Activated T-helper 1 cell treated with Interleukin-2 at 50 U/mL for 16 hours (primary cell): ENCODE measurements around the gene SNX1.
A peak's percentile ranks its signal among the peaks of the same experiment; 100 is the strongest.

Experiments
- DNase-seq: peaks from one replicate; pipeline ENCODE4 v3.0.0-alpha.2; 2020; ENCODE audit warnings: low read depth

The SNX1 gene

DNA sequence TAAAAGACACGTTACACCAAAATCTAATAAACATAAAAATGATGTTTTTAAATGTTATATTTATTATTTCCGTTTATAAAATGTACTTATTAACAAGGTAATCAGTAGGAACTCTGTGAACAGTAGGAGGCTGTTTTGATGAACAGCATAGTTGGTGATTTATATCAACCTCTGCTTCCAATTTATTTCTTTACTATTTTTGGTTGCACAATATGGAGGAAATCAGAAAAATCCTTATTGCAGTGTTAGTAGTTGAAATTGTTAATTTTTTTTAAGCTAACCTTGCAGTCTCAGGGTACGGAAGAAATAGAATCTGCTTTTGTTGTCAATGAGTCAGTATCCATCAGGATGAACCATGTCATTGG lies 50.7 kb downstream of the SNX1 start:
- DNase-seq = no peak

DNA sequence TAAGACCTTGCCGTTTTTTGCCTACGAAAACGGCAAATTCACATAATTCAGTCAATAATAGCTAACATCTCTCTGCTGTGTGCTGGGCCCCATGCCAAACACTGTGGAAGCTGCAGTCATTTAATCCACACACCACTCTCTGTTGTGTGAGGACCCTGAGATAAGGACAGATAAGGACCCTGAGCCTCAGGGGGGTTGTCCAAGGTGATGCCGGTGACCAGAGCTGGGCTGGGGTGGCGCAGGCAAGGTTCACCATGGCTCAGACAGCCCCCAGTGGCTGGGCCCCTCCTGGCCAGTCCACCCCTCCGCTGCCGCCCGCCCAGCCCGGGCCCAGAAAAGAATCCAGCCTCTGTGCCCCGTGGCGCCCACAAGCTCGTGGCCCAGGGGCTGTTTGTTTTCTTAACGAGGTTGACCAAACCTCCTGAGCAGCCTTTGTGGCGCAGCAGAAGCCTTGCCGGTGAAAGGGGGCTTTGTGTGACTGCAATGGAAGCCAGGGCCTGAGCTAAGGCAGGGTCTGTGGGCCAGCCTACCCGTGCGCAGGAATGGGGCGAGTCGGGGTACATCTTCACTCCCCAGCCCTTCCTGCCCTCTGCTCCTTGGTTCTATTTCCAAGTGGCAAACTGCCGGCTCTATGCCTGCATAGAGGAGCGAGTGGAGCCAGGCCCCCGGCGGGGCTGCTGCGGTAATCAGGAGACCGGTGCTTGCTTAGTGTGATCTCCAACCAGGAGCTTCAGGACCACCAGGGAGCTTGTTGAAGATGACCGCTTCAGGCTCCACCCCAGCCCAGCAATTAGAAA lies 51.3 kb downstream of the SNX1 start:
- DNase-seq = no peak

DNA sequence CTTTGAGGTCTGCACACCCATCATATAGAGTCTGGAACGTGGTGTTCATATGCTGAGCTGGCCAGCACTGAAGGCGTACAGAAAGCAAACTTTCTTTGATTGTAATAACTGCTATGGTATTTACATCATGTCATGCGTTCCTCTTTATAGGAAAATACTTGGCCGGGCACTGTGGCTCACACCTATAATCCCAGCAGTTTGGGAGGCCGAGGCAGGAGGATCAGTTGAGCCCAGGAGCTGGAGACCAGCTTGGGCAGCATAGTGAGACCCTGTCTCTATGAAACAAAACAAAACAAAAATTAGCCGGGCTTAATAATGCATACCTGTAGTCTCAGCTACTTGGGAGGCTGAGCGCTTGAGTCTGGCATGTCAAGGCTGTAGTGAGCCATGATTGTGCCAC lies 52.4 kb downstream of the SNX1 start:
- DNase-seq = no peak

DNA sequence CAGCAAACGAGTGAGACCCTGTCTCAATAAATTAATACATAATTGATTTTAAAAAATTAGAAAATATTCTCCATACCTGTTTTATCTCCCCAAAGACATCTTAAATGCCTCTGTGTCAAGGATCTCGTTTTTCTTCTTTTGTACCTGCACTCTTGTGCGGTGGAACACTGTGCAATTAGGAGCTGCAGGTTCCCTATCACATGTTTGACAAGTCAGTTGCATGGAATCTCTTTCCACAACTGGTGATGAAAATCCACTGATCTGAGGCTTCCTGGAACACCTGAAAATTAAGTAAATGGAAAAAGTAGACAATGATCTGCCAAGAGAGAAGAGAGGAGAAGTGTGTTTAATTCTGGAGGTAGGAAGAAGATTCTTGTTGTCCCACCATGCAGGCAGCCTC lies 52.8 kb downstream of the SNX1 start:
- no peak for DNase-seq

DNA sequence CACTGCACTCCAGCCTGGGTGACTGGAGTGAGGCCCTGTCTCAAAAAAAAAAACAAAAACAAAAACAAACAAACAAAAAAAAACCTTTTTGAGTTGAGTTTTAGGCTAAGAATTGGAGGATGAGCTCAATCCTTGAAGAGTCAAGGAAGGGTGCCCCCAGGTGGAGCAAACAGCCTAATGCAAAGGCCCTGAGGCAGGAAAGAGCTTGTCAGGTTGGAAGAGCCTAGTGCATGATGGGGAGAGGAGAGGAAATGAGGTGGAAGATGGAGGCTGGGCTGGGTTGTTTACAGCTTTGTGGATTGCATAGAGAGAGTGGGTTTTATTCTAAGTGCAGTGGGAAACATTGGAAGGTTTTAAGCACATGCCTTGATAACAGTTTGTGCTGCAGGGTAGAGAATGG lies 53.6 kb downstream of the SNX1 start:
- no peak for DNase-seq

DNA sequence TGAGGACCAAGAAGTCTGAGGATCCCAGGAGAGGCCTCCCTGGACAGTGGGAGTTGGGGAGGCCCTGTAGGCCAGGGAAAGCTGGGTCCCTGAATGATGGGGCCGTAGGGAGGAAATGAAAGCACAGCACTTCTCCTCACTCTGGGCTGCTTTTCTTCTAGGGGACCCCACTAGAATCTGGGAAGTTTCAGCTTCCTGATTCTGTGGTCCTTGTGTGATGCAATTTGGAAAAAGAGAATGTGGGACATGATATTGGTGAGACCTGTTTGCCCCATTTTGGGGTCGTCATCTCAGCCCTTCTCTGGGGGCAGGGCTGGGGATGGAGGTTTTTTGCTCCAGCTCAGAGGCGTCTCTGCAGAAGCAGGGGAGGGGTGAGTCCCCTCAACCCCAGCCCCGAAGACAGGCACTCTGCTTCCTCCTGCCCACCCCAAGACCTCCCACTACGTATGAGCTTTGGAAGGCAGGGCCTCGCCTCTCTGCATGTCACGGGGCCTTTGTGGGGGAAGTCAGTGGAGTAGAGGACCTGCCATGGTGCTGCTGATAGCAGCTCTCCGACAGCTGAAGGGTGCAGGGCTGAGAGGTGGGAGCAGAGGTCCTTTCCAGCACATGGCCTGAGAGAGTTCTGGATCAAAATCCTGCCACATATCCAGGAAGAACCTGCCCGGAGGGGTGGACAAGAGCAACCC lies 54.3 kb downstream of the SNX1 start:
- DNase-seq = no peak

DNA sequence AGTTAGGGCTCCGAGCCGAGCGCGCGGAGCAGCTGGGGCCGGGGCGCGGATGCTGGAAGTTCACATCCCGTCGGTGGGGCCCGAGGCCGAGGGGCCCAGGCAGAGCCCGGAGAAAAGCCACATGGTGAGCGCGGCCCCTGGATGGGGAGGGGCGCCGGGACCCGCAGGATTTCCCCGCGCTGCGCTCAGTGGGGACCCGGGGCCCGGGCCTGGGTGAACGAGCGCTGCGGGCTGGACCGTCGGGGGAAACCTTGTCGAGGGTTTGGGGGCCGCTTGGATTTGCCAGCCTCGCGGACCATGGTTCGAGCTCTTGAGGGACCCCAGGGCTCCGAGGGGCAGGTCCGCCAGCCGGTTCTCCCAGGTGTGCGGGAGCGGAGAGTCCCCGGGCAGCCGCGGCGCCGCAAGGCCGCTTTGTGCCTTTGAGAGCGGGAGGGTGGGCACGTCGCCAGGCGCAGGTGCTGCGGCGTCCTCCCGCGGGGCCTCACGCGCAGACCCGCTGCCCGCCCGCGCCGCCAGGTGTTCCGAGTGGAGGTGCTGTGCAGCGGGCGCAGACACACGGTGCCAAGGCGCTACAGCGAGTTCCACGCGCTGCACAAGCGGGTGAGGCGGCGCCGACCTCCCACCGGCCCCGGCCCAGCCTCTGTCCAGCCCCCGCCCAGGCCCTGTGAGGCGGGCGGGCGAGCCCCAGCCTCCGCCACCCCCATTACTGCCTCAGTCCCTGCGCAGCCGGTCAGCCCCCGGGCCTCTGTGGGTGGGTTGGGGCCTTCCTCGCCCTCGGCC lies 56.1 kb downstream of the SNX1 start, which contains the start of gene SNX22:
TSS of gene SNX22 (plus strand) at position 5 of the 780 bp plus-strand sequence. CDS start at position 50, 45 bp downstream.
- DNase-seq = no peak

DNA sequence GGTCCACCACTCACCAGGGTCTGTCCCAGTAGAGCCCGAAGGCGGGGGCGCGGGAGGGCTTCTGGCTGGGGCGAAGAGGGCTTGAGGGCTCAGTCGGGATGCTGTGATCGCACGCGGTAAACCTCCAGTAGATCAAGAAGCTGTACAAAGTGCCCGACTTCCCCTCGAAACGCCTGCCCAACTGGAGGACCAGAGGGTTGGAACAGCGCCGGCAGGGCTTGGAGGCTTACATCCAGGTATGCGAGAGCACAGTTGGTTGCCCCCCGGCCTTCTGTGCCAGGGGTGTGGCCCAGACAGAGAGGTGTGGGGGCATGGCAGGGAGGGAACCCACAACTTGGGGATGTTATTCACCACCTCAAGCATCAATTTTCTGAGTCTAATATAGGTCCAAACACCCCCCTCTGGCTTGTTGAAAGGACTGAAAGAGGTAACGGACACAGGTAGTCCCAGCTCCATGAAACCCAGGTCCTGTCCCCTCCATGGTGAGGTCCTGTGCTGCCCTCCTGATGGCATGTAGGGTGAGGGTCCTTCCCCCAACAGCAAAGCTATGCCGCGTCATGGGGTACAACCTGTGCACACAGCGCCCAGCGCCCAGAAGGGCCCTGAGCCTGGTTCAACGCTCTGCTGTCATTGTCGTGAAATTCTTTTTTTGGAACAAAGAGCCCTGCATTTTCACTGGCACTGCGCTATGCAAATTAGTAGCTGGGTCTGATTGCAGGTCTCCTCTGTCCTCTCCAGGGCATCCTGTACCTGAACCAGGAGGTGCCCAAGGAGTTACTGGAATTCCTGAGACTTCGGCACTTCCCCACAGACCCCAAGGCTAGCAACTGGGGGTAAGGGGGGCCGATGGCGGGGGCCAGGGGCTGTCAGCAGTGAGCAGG lies 57.0 kb downstream of the SNX1 start:
- no peak for DNase-seq

DNA sequence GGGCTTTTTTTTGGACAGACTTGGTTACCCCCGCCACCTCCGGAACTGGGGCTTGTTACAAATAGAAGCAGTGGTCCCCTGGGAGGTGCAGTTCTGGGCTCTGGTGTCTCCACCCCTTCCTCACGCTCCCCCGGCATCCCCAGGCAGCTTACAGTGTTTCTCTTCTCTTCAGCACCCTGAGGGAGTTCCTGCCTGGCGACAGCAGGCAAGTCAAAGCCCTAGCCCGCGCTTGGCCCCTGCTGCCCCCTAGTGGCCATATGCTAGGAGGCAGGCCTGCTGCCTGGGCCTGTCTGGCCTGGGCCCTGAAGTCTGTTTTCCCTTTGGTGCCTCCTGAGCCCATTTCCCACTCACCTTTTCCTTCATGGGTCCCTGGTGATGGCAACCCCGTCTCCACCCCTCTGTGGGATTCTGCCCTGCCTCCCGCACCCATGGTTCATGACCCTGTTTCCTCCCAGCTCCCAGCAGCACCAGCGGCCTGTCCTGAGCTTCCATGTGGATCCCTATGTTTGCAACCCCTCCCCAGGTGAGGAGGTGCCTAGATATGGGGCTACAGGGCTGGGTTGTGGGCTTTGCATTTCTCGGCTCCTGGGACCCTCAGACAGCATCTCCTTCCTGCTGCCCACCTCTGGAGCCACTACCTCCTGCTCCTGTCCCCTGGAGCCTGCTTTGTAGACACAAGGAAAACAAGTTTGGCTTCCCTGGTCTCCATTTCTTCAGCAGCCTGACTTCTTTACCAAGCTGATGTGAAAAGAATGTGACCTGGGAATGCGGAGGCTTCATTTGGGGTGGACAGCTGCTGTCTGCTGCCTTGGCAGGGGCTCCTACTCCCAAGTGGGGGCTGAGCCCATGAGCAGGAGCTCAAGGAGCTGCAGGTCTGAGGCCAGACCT lies 57.9 kb downstream of the SNX1 start:
- DNase-seq = peak; percentile 82

DNA sequence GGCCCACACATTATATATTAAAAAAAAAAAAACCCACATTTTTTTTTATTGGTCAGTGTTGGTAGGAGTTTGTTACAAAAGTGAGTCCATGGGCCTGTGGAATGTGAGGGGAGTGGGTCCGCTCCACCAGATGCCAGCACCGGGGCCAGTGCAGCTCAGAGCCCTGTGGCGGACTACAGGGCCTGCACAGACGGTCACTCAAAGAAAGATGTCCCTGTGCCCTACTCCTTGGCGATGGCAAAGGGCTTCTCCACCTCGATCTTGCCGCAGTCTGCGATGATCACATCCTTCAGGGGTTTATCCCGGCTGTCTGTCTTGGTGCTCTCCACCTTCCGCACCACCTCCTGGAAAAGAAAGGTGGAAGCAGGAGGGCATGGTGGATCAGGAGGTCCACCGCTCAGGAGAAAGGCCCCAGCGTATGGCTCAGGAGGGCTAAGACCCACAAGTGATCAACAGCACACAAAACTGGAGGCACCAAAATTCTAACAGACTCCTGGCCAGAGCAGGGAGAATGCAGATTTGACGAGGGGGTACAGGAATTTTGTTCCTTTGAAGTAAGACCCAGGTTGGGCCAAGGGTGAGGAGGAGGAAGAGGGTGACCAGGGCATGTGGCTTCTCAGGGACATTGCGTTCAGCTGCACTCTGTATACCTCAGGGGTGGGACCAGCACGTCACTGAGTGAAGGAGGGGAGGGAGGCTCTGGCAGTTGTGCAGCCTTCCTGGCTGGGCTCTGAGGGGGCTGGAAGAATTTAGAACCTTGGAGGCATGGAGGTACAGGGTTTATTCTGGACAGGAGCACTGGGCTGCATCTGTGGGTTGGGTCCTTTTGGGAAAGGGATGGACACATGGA lies 60.2 kb downstream of the SNX1 start:
- no peak for DNase-seq

DNA sequence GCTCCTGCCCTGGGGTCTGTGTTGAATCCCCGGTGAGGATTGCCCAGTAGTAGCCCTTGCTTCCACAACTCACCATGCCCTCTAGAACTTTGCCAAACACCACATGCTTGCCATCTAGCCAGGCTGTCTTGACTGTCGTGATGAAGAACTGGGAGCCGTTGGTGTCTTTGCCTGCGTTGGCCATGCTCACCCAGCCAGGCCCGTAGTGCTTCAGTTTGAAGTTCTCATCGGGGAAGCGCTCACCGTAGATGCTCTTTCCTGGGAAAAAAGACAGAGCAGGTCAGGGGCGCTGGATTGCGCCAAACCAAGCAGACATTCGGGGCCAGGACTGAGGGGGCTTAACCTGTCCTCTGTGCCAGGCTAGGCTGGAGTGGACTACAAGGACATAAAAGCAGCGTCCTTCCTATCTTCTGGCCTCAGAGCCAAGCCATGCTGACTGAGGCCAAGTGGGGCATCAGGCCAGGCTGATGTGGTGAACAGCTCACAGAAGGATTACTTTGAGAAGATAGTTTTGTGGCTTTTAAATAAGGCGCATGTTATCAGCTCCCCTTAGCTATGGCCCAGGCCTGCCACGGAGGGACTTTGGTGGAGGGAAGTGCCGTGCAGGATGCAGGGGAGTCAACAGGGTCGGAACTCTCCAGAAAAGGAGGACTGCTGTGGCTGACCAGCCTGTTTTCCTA lies 61.0 kb downstream of the SNX1 start:
- no peak for DNase-seq

DNA sequence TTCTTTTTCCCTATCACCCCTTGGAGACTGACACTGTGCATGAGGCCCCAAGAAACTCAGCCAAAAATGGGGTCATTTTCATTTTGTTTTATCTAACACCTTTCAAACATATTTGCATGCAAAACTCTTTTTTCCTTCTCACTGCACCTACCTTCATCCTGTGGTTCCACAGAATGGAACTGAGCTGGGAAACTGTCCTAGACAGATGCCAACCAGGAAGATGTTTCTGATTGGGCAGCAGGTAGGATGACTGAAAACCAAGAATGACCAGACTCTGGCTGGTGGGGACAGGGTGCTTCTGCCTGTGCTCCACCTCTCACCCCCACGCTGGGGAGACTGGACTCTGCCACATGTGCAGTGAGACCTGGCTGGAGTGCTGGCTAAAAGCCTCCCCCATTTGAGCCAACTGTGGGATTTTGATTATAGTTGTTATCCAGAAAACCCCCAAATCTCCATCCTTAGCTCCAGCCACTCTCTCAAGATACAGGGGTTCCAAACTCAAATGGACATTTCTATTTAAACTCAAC lies 61.9 kb downstream of the SNX1 start:
- no peak for DNase-seq

DNA sequence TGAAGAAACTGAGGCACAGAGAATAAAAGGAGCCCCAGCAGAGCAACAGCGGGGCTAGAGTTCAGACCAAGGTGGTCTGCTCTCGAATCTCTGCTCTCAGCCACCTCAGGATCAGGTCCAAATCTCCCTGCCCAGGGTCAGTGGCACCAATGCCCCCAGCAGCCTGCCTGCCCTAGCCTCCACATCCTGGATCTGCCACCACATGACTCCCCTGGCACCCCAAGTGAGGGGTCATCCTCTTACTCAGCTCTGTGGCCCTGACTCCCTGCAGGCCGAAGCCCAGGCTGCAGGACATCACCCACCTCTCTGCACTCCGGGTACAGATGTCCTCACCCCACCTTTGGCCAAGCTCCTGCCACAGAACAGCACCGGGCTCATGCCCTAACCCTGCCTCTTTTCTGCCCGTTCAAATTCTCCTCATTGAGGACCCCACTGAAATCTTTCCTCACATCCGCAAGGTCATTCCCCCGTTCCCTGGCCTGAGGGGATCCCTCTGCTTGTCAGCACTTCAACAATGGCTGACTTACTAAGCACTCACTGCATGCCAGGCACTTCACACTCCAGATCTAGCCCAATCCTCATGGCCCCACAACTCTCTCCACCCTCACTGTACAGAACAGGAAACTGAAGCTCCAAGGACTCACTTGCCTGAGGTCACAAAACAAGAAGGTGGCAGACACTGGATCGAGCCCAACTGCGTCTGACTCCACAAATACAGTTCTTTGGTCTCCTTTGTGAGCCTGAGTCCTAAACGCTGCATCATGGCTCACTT lies 62.8 kb downstream of the SNX1 start:
- DNase-seq = no peak

DNA sequence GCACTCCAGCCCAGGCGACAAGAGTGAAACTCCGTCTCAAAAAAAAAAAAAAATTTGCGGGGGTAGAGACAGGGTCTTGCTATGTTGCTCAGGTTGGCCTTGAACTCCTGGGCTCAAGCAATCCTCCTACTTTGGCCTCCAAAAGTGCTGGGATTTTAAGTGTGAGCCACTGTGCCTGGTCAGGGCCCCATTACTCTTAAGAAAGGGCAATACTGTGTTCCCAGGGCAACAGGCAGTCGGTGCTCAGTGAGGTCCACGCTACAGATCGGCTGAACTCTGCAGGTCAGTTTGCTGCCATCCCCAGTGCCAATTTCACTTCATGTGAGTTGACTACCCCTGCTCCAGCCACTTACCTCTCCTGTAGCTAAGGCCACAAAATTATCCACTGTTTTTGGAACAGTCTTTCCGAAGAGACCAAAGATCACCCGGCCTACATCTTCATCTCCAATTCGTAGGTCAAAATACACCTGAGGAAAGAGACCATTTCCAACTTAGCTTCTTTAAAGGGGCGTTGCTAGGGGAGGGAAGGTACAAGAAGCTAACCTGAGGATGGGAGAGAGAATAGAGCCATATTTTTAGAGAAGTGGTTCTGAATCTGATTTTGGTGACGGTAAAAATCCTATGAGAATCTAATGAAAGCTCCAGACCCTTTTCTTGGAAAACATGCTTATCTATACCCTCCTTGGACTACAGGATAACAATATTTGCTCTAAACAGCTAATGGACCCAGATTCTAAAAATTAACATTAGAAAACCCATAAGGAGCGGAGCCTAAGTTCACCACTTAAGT lies 66.1 kb downstream of the SNX1 start:
- DNase-seq = no peak

DNA sequence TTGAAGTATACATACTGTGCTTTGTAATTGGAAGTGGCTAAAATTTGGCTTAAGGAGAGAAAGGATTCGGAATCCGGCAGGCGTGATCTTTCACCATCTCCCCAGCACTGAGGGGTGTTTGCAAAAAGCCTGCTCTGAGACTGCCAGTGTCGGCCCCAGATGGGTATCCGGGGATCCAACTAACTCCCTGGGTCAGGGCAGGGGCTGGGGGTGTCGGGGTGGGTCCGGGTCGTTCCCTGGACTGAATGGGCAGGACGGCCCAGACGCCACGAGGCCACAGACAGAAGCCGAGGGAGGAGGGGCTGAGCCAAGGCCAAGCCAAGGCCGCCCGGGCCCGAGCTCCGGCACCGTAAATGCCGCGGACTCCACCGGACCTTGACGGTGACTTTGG lies 66.7 kb downstream of the SNX1 start:
- no peak for DNase-seq

DNA sequence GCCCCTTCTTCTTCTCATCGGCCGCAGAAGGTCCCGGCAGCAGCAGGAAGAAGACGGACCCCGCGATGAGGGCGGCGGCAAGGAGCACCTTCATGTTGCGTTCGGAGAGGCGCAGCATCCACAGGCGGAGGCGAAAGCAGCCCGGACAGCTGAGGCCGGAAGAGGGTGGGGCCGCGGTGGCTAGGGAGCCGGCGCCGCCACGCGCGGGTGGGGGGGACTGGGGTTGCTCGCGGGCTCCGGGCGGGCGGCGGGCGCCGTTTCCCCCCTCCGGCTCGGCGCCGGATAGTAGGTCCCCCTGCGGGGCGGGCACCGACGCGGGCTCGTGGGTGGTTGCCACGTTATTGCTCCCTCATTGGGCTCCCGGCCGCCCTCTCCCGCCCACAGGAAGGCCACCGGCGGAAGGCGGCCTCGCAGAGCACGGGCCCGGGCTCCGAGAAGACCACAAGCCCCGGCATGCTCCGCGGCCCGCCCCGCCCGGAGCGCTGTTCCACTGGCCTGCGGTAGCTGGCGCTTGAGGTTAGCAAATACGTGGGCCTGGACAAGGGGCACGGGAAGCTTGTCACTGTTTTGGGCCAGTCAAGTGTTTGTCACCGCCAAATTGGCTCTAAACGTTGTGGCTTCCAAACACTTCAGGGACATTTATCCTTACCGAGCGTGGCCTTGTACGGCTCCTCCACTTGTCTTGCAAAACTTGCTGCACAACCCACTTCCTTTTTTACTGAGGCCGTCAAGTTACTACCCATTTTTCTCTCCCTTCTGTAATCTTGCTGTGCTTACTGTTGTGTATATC lies 67.3 kb downstream of the SNX1 start, which contains the start of gene PPIB:
TSS of gene PPIB (minus strand) at position 154 of the 790 bp plus-strand sequence. CDS start at position 118, 36 bp downstream.
- peak; percentile 97 for DNase-seq
